NCI-H2029 treated with DMSO at 0.1 percent for 48 hours (cell line): ENCODE measurements around the gene LRRC37A.
"Not testable (repeated sequence)": the region's sequence is repeated elsewhere in the genome, so short reads cannot be mapped to it uniquely, and the experiment has no call there.

Source experiments
- DNase-seq: peaks from one replicate; lab custom pipeline; 2025; lab: John Stamatoyannopoulos, UW

Gene LRRC37A

DNA sequence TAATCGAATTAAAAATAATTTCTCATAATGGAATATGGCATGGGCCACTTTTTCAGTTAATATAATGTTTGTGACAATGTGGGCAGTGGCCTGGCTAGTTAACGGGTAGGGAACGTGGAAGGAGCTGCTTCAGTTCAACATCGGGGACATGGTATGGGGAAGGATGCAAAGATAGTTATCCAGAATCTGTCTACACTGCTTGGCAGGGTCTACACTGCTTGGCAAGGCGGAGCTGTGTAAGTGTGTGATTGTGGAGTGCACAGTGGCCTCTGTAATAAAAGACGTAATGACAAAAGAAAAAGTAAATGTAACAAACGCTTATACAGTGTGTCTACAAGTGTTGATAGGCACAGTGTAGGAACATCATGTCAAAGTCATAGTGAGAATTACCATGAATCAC lies 7.3 kb upstream of the LRRC37A start:
- DNase-seq, result not testable (repeated sequence)

- DNase-seq, result not testable (repeated sequence)
These were observed 3.9 kb upstream of the LRRC37A start for GRCh38 chr17:46290906-46291546.

- DNase-seq, result not testable (repeated sequence)
These were observed 3.3 kb upstream of the LRRC37A start for GRCh38 chr17:46291618-46292017.

DNA sequence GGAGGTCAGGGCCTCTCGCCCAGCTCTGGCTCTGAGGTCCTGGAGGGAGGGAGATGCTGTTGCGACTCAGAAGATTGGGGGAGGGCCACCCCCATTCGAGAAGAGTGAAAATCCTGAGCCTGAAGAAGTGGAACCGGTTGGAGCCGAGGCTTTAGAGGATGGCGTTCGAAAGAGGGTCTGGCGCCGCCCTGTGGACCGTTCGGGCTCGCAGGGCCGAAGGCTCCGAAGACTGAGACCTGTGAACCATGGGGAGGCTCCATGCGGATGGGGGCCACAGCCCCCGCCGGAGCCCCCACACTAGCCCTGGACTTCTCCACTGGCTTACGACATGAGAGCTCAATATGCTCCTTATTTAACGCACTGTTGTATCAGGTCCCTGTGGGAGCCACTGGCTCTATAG lies 46.3 kb downstream of the LRRC37A start:
- not testable (repeated sequence) for DNase-seq

DNA sequence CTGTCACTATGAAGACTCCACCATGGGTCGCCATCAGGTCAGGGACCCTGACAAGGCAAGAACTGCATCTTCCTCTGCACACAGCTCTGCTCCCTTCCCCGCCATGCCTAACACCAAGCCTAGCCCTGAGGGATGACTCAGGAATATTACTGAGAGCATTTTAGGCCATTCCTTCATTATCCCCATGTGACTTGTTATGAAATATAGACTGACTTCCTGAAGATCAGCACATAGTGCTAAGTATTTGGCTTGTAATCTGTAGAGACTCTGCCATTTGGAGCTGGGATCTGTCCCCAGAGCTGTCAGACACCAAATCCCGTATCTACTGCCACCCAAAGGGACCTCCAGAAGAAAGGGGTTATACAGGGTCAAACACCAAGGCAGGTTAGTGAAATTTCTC lies 47.2 kb downstream of the LRRC37A start:
- not testable (repeated sequence) for DNase-seq

DNA sequence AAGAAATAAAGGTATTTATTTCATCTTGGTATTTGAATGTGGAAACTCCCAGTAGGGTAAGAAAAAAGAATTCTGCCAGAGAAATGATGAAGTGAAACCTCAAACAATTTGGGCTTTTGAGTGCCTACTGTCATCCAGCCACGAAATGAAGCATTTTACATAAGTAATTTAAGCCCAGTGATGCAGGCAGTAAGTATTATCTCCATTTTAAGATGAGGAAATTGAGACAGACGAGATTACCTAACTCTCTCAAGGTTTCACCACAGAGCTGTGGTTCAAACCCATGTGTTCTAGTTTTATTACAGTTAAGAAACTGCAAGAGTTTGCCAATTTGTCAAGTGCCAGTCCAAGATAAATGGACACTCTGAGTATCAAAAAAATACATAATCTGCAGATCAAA lies 53.4 kb downstream of the LRRC37A start:
- DNase-seq, result not testable (repeated sequence)

DNA sequence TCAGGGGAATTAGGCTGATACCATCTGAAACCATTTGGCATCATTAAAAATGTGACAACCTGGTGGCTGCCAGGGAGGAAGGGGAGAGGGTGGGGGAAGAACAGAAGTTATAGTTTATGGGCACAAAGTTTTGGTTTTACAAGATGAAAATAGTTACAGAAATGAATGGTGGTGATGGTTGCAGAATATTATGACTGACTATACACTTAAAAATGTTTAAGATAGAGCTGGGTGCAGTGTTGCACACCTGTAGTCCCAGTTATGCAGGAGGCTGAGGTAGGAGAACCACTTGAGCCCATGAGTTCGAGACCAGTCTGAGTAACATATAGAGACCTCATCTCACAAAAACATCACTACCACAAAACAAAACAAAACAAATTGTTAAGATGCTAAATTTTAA lies 54.1 kb downstream of the LRRC37A start:
- not testable (repeated sequence) for DNase-seq

GRCh38 chr17:46353856-46354255 lies 58.9 kb downstream of the LRRC37A start:
- DNase-seq, result not testable (repeated sequence)

GRCh38 chr17:46361145-46361735 lies 66.3 kb downstream of the LRRC37A start:
- DNase-seq, result not testable (repeated sequence)

GRCh38 chr17:46361755-46362154 lies 66.8 kb downstream of the LRRC37A start, which contains the start of gene ARL17B:
Gene ARL17B (minus strand): TSS chr17:46361766. CDS start chr17:46358397, 3,369 bp downstream.
- not testable (repeated sequence) for DNase-seq

DNA sequence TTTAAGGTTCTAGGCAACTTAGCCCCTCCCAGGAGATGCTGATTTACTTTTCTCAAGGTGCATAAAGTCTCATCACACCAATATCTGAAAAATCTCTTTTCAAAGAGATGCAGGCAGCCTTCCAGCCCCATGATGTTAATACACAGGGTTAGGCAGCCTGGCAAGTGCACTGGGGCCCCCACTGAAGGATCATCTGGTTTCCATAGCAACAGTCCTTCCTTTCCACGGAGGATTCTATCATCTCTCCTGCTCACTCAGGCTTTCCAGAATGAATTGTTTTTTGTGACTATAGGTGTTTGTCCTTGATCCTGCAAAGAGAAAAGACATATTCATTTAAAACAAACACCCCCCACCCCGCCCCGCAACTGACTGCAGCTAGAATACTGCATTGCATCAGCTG lies 72.6 kb downstream of the LRRC37A start:
- DNase-seq, result not testable (repeated sequence)

DNA sequence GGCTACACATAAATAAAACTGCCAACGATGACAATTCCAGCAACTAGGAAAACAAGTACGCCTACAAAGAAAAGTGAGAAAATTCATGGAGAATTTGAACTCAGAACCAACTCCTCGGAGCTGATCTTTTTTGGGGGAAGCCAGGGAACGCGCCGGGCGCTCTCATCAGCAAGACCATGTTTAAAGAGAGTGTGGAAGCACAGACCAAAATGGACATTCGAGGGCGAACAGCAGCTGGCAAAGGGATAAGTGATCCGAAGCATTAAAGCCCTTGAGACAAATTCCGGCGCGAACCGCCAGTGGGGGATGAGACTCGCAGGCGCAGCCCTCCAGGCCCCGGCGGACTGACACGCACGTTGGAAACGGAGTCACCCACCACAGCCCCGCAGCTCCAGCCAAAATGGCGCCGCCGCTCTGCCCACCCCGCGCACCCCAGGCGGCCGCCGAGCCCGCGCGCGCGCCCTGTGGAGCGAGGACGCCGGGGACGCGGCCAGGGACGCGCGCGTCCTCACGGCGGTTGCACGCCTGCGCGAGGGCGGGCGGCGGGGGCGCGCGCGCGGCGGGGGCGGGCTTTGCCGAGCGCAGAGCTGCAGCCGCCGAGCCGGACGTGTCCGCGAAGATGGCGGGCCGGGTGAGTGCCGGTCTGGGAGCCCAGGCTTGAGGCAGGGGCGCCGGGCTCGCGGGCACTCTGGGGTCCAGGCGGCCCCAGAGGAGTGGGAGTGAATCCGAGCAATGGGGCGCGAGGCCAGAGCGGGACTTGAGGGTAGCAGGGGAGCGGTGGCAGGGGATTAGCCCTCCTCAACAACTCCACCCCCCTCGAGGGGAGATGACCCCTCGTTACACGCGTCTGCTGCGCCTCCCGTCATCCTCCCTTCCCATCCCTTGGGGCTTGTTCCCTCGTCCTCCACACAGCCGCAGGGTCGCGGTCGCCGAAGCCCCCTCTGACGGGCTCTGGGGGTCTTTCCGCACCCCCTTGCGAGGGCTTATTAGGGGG lies 77.6 kb downstream of the LRRC37A start:
- not testable (repeated sequence) for DNase-seq

GRCh38 chr17:46373418-46373817 lies 78.5 kb downstream of the LRRC37A start:
- not testable (repeated sequence) for DNase-seq

DNA sequence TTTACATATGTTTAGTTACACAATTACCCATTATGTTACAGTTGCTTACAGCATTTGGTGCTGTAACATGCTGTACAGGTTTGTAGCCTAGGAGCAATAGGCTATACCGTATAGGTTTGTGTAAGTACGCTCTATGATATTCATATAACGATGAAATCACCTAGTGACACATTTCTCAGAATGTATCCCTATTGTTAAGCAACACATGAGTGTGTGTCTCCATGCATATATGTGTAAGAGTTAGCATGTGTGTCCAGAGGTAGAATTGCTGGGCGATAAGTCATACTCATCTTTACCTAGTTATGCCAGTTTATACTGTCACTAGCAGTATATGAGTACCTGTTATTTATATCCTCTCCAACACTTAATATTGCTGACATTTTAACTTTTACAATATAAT lies 88.2 kb downstream of the LRRC37A start:
- DNase-seq, result not testable (repeated sequence)

DNA sequence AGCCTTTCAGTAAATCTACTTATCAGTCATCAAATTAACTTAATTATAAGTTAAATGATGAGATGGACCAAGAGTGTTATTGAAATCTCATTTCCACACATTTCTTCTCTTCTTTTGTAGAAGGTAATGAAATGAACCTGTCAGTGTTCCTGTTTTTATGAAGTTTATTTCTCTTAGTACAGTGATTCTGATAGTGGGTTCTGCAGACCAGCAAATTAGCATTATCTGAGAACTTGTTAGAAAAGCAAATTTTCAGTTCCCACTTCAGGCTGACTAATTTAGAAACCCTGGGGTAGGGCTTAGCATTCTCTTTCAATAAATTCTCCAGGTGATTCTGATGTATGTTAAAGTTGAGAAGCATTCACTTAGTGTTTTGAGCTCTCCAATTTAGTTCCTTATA lies 90.6 kb downstream of the LRRC37A start:
- not testable (repeated sequence) for DNase-seq
